ENCODE results near the gene RTN4. TPM values are rescaled to one million over a fixed set of nuclear protein-coding genes. Genes with fewer than 3 reads are reported as not detected.

The RTN4 gene
- total RNA-seq = 295 and 356 TPM in 2 replicates

GRCh38 chr2:55050100-55050994, at the start of gene RTN4:
Gene RTN4 (minus strand): TSS chr2:55050451. CDS start chr2:55050300, 151 bp downstream.

Other genes with a start within 250 kb of the RTN4 start
- gene CLHC1, start 181.8 kb upstream of the RTN4 start, total RNA-seq = 0.43 and 2.9 TPM in 2 replicates
- 2,712 and 3,488 TPM in 2 replicates for gene RPS27A, start 182.2 kb upstream of the RTN4 start, total RNA-seq
- gene MTIF2, start 218.8 kb upstream of the RTN4 start, total RNA-seq = 19.7 and 25.2 TPM in 2 replicates